Naive thymus-derived CD8-positive, alpha-beta T cell (primary cell): ENCODE data around the gene SPDL1. TPM values are rescaled to one million over a fixed set of nuclear protein-coding genes. Genes with fewer than 3 reads are reported as not detected.
A peak's percentile ranks its signal among the peaks of the same experiment; 100 is the strongest.

Experiments
- ATAC-seq, 2 donors: fragments of 150-1000 bp; cut with Tn5 transposase in 1 of 2; sonication (Bioruptor Pico), chemical (Tn5 transposase) in 1 of 2; 1 replicate in 1 of 2; 2 replicates in 1 of 2; pipeline ENCODE4 v1.10.0; 2021; ENCODE audit warnings: mild to moderate bottlenecking in 2 of 2, moderate library complexity in 2 of 2
- POLR2A ChIA-PET: fragments of 350-600 bp; sonication (Branson Sonifier 250); formaldehyde crosslinking; loops from one replicate; lab custom pipeline; 2021; ENCODE audit warnings: antibody characterized with exemption; lab: Charles Lee
- DNase-seq, 10 donors: peaks; one replicate each; pipeline versions ENCODE4 v3.0.0 to v3.0.0-alpha.2; 2020 to 2022
- H3K27ac Mint-ChIP-seq, 10 donors: one replicate each; pipeline ENCODE4 v1.8.0; 2020 to 2022; ENCODE audit warnings: mild to moderate bottlenecking in 10 of 10, mixed read lengths in 10 of 10, moderate library complexity in 4 of 10, inconsistent platforms in 1 of 10
- H3K27me3 Mint-ChIP-seq, 5 donors: one replicate each; pipeline ENCODE4 v1.8.0; 2021 to 2022; ENCODE audit warnings: mixed read lengths in 5 of 5
- H3K36me3 Mint-ChIP-seq, 3 donors: one replicate each; pipeline ENCODE4 v1.8.0; 2020 to 2022; ENCODE audit warnings: mixed read lengths in 3 of 3, mild to moderate bottlenecking in 2 of 3, inconsistent platforms in 1 of 3
- H3K4me1 Mint-ChIP-seq, 4 donors: one replicate each; pipeline ENCODE4 v1.8.0; 2021 to 2022; ENCODE audit warnings: mixed read lengths in 4 of 4
- H3K4me3 Mint-ChIP-seq, 10 donors: one replicate each; pipeline ENCODE4 v1.8.0; 2020 to 2022; ENCODE audit warnings: mild to moderate bottlenecking in 10 of 10, mixed read lengths in 10 of 10, moderate library complexity in 6 of 10, inconsistent platforms in 1 of 10
- H3K9me3 Mint-ChIP-seq, 9 donors: one replicate each; pipeline ENCODE4 v1.8.0; 2020 to 2022; ENCODE audit warnings: mixed read lengths in 9 of 9, mild to moderate bottlenecking in 3 of 9, inconsistent platforms in 1 of 9, moderate library complexity in 1 of 9
- polyA plus RNA-seq, 3 donors: library from polyadenylated mRNA; unstranded; fragments of 300-500 nt; fragmentation: Illumina TruSeq; gene quantifications; one replicate each; pipeline ENCODE4 v1.2.3, GENCODE V29; 2021
- total RNA-seq, 8 experiments: library from RNA in 2 of 8; stranded (reverse) in 2 of 8; gene quantifications; one replicate each; pipeline ENCODE4 v1.2.3 and lab custom pipeline; 2021 to 2026

The SPDL1 gene
- total and polyA plus RNA-seq, 5 experiments from 2014 or later, result 6.2 to 15.2 (median 7.8) TPM

DNA sequence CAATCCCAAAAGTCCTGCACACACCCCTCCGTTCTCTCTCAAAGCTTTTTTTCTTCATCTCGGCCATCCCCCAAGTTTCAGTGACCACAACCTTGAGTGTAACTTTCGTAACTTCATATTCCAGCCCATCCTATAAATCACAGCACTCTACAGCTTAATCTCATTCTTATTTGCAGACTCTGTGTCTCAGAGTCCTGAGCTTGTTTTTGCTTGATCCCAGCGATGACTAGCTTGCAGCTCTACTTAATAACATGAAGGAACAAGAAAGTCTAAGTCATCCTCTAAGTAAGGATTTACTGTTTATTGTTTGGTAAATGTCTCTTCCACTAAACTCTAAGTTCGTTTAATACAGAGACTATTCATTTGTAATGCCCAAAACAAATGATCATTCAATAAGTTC lies 2.6 kb upstream of the SPDL1 start:
- peaks cover 3 to 15% (median 5%) of the 10 kb centered on the region in 5 donors for H3K27me3 Mint-ChIP-seq
- POLR2A ChIA-PET, result interaction anchor here (1.8 kb wide), 1 partner anchor 57 kb away, joined by 5 read pairs; no protein-coding TSS in a partner anchor
- no peaks in the 10 kb centered on the region for H3K36me3 Mint-ChIP-seq
- H3K9me3 Mint-ChIP-seq, result no peaks in the 10 kb centered on the region
- H3K4me3 Mint-ChIP-seq, result no peak overlapping the region
- DNase-seq (no peak), ATAC-seq (no peak)
- peaks cover 4 to 29% (median 24%) of the 10 kb centered on the region in 4 donors for H3K4me1 Mint-ChIP-seq
- H3K27ac Mint-ChIP-seq, result no peak overlapping the region

DNA sequence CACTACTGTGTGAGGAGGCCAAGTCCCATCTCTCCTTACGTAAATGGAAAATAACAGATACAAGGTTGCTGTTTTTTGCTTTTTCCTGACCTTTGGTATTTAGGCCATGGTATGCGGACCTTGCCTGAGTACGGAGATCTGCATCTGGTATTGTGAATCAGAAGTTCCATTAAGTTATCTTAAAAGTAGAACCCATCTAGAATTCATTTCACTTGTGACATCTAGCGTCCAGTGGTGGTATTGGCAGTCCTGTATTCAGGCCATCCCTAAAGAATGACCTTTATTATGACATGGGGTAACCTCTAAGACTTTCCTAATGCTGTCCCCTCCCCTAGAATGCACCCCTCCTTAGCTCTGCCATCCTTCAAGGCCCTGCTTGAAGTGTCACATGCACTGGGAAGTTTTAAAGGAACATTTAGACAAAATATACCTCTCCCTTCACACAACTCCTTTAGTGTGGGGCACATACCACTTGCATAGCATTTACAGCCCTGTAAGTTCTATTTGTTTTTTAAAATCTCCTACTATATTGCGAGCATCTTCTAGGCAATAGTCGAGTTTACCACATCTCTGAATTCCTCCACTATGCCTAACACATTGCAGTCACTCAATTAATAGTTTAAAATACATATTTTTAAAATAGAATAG lies 1.9 kb upstream of the SPDL1 start:
- H3K27ac Mint-ChIP-seq, result peak overlapping the region in 4 of 10 donors; percentile 7 to 33 (median 24)
- peak overlapping the region in 5 of 10 donors; percentile 11 to 66 (median 47) for H3K4me3 Mint-ChIP-seq
- ATAC-seq (no peak), DNase-seq (peak in 9 of 10 donors; percentile 9 to 65 (median 40))
- peaks cover 7 to 31% (median 29%) of the 10 kb centered on the region in 4 donors for H3K4me1 Mint-ChIP-seq
- peaks cover 0 to 10% (median under 1%) of the 10 kb centered on the region in 5 donors for H3K27me3 Mint-ChIP-seq
- H3K36me3 Mint-ChIP-seq, result no peaks in the 10 kb centered on the region
- POLR2A ChIA-PET, result interaction anchor here (1.8 kb wide), 1 partner anchor 56 kb away, joined by 5 read pairs; no protein-coding TSS in a partner anchor
- no peaks in the 10 kb centered on the region for H3K9me3 Mint-ChIP-seq

DNA sequence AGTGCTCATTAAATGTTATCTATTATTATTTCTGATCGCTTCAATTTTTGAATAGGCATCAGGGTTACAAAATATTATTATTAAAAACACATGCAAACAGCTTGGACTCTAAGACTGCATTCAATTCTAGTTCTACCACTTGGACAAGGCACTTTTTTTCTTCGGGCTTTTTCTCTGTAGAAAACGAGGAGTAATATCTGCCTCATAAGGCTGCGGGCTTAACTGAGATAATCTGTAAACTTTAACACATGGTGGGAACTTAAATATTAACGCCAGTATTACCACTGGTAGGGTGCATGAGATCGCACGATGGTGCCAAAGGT lies 511 bp upstream of the SPDL1 start:
- peaks cover 7 to 32% (median 29%) of the 10 kb centered on the region in 4 donors for H3K4me1 Mint-ChIP-seq
- H3K27ac Mint-ChIP-seq, result peak overlapping the region; percentile 89 to 98 (median 94)
- no peaks in the 10 kb centered on the region for H3K9me3 Mint-ChIP-seq
- POLR2A ChIA-PET, result interaction anchor here (0.6 to 1.3 kb wide), 3 partner anchors 10 to 703 kb away, joined by 5 to 16 read pairs (median 7); partner anchors contain the start of gene DOCK2
- no peak for ATAC-seq
- no peaks in the 10 kb centered on the region for H3K36me3 Mint-ChIP-seq
- no peak for DNase-seq
- H3K4me3 Mint-ChIP-seq, result peak overlapping the region; percentile 95 to 100 (median 98)
- H3K27me3 Mint-ChIP-seq, result peaks cover 0 to 3% (median 0%) of the 10 kb centered on the region in 5 donors

GRCh38 chr5:169584998-169585451 lies 1.5 kb downstream of the SPDL1 start:
- H3K4me1 Mint-ChIP-seq, result peaks cover 7 to 32% (median 29%) of the 10 kb centered on the region in 4 donors
- DNase-seq (no peak), ATAC-seq (no peak)
- POLR2A ChIA-PET, result interaction anchor here (0.7 kb wide), 1 partner anchor 49 kb away, joined by 3 read pairs; no protein-coding TSS in a partner anchor
- H3K36me3 Mint-ChIP-seq, result peaks cover 5 to 20% (median 10%) of the 10 kb centered on the region in 3 donors
- H3K4me3 Mint-ChIP-seq, result peak overlapping the region; percentile 66 to 100 (median 98)
- H3K27me3 Mint-ChIP-seq, result peaks cover 0 to 3% (median 0%) of the 10 kb centered on the region in 5 donors
- H3K9me3 Mint-ChIP-seq, result no peaks in the 10 kb centered on the region
- H3K27ac Mint-ChIP-seq, result peak overlapping the region in 5 of 10 donors; percentile 30 to 82 (median 77)

GRCh38 chr5:169590602-169591001 lies 7.0 kb downstream of the SPDL1 start:
- Mint-ChIP-seq H3K27ac (no peak overlapping the region), H3K9me3 (no peaks in the 10 kb centered on the region), H3K4me1 (peaks cover 2 to 12% (median 6%) of the 10 kb centered on the region in 4 donors), H3K27me3 (no peaks in the 10 kb centered on the region), H3K4me3 (no peak overlapping the region), H3K36me3 (peaks cover 25 to 68% (median 52%) of the 10 kb centered on the region in 3 donors)
- no peak for ATAC-seq
- POLR2A ChIA-PET, result no interaction called here
- DNase-seq, result no peak

DNA sequence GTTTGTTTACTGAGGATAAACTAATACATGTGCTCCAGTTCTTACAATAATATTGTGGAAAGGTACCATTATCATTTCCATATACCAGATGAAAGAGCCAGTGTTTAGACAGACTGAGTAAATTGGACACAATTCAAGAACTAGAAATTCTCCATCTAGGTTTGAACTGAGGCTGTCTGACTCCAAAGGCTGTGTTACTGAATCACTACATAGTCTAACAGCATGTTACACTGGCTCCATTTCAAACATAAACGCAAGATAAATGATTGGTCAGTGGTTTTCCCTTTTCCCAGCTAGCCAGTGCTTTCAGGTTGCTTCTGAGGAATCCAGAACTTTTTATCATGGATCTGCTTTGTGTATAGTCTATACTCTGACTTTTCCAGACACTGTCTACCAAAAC lies 8.1 kb downstream of the SPDL1 start:
- H3K4me3 Mint-ChIP-seq, result no peak overlapping the region
- peaks cover 25 to 78% (median 58%) of the 10 kb centered on the region in 3 donors for H3K36me3 Mint-ChIP-seq
- H3K27me3 Mint-ChIP-seq, result no peaks in the 10 kb centered on the region
- no peak for DNase-seq
- H3K9me3 Mint-ChIP-seq, result no peaks in the 10 kb centered on the region
- peaks cover 0 to 2% (median 0%) of the 10 kb centered on the region in 4 donors for H3K4me1 Mint-ChIP-seq
- ATAC-seq, result no peak
- POLR2A ChIA-PET, result no interaction called here
- no peak overlapping the region for H3K27ac Mint-ChIP-seq

- Mint-ChIP-seq H3K4me3 (no peak overlapping the region), H3K36me3 (peaks cover 25 to 91% (median 63%) of the 10 kb centered on the region in 3 donors), H3K4me1 (no peaks in the 10 kb centered on the region), H3K9me3 (no peaks in the 10 kb centered on the region), H3K27me3 (no peaks in the 10 kb centered on the region), H3K27ac (no peak overlapping the region)
- DNase-seq (no peak), ATAC-seq (no peak)
- POLR2A ChIA-PET, result interaction anchor here (1.0 kb wide), 1 partner anchor 9 kb away, joined by 7 read pairs; the partner anchor contains the start of gene SPDL1
These were observed 9.5 kb downstream of the SPDL1 start for GRCh38 chr5:169592937-169593650.

DNA sequence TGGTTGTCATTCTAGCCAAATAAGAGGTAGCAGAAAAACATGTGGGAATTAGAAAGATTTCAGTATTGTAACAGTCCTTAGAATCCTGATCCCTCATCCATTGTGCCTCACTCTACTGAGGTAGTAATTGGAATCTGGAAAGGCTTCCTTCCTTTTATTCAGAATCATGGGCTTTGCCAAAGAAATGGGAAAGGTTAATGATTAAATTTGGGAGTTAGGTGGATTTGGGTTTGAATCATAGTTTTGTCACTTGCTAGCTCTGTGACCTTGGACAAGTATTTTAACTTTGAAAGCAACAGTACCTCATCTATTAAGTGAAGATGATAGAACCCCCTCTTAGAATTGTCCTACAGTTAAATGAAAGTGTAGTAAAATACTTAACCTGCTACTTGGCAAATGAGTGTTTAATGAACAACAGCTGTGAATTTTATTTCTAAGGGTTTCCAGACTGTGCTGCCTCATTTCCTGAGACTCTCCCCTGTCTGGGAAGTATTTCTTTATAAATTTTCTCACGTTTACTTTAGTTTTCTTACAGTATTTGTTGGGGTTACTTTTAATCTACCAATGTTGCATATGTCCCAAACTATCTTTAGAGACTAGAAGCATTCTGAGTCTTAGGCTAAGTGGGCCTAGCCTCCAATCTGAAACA lies 11.7 kb downstream of the SPDL1 start:
- H3K27me3 Mint-ChIP-seq, result no peaks in the 10 kb centered on the region
- no peak overlapping the region for H3K4me3 Mint-ChIP-seq
- POLR2A ChIA-PET, result interaction anchor here (0.6 kb wide), 1 partner anchor 12 kb away, joined by 3 read pairs; the partner anchor contains the start of gene SPDL1
- no peak for DNase-seq
- no peak for ATAC-seq
- no peak overlapping the region for H3K27ac Mint-ChIP-seq
- peaks cover 19 to 86% (median 51%) of the 10 kb centered on the region in 3 donors for H3K36me3 Mint-ChIP-seq
- H3K4me1 Mint-ChIP-seq, result no peaks in the 10 kb centered on the region
- no peaks in the 10 kb centered on the region for H3K9me3 Mint-ChIP-seq

- POLR2A ChIA-PET, result no interaction called here
- no peaks in the 10 kb centered on the region for H3K27me3 Mint-ChIP-seq
- peaks cover 5 to 87% (median 41%) of the 10 kb centered on the region in 3 donors for H3K36me3 Mint-ChIP-seq
- no peaks in the 10 kb centered on the region for H3K9me3 Mint-ChIP-seq
- no peak for ATAC-seq
- DNase-seq, result no peak
- H3K27ac Mint-ChIP-seq, result no peak overlapping the region
- H3K4me3 Mint-ChIP-seq, result no peak overlapping the region
- no peaks in the 10 kb centered on the region for H3K4me1 Mint-ChIP-seq
These were observed 15.9 kb downstream of the SPDL1 start for GRCh38 chr5:169599451-169599850.

- no peak for ATAC-seq
- no peak overlapping the region for H3K4me3 Mint-ChIP-seq
- H3K4me1 Mint-ChIP-seq, result no peaks in the 10 kb centered on the region
- peaks cover 0 to 2% (median 0%) of the 10 kb centered on the region in 9 donors for H3K9me3 Mint-ChIP-seq
- no peak for DNase-seq
- H3K27ac Mint-ChIP-seq, result no peak overlapping the region
- H3K36me3 Mint-ChIP-seq, result peaks cover 5 to 65% (median 22%) of the 10 kb centered on the region in 3 donors
- peaks cover 0 to 12% (median 0%) of the 10 kb centered on the region in 5 donors for H3K27me3 Mint-ChIP-seq
- POLR2A ChIA-PET, result no interaction called here
These were observed 19.0 kb downstream of the SPDL1 start for GRCh38 chr5:169602535-169602934.

- Mint-ChIP-seq H3K36me3 (peaks cover 12 to 33% (median 15%) of the 10 kb centered on the region in 3 donors), H3K9me3 (peaks cover 0 to 15% (median 10%) of the 10 kb centered on the region in 9 donors), H3K4me1 (no peaks in the 10 kb centered on the region), H3K4me3 (no peak overlapping the region), H3K27ac (no peak overlapping the region), H3K27me3 (peaks cover 0 to 12% (median 2%) of the 10 kb centered on the region in 5 donors)
- no peak for DNase-seq
- no peak for ATAC-seq
- POLR2A ChIA-PET, result no interaction called here
These were observed 22.7 kb downstream of the SPDL1 start for GRCh38 chr5:169606279-169606678.

- no peaks in the 10 kb centered on the region for H3K4me1 Mint-ChIP-seq
- peaks cover 0 to 28% (median 18%) of the 10 kb centered on the region in 9 donors for H3K9me3 Mint-ChIP-seq
- H3K4me3 Mint-ChIP-seq, result no peak overlapping the region
- H3K27me3 Mint-ChIP-seq, result peaks cover 2 to 26% (median 6%) of the 10 kb centered on the region in 5 donors
- no peak overlapping the region for H3K27ac Mint-ChIP-seq
- ATAC-seq, result no peak
- POLR2A ChIA-PET, result no interaction called here
- no peak for DNase-seq
- H3K36me3 Mint-ChIP-seq, result peaks cover 8 to 18% (median 10%) of the 10 kb centered on the region in 3 donors
These were observed 24.3 kb downstream of the SPDL1 start for GRCh38 chr5:169607882-169608281.
